Measurements from ENCODE around the gene SP140.

Gene SP140

DNA sequence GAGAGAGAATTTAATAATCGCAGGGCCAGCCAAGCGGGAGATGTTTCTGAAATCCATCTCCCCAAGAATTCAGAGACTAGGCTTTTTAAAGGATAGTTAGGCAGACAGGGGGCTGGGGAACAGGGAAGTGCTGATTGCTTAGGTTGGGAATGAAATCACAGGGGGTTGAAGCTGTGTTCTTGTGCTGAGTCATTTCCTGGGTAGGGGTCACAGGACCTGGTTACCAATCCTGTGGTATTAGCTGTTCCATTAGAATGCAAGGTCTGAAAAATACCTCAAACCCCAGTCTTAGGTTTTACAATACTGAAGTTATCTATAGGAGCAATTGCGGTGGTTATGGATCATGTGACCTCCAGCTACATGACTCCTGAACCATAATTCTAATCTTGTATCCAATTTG lies 4.6 kb downstream of the SP140 start:
- Histone ChIP-seq H3K9me3 (ENCODE audit: low read length) (no peaks in the 10 kb centered on the region), H3K27me3 (ENCODE audit: control insufficient read depth in 1 of 2, insufficient read depth in 2 of 2, low read length in 2 of 2) (no peaks in the 10 kb centered on the region), H3K9ac (ENCODE audit: low read length) (no peak overlapping the region), H3K4me3 (ENCODE audit: low read depth in 1 of 2, low read length in 2 of 2) (no peak overlapping the region), H3K36me3 (ENCODE audit: insufficient read depth, low read length) (no peaks in the 10 kb centered on the region), H3K4me1 (ENCODE audit: insufficient read depth, low read length) (no peaks in the 10 kb centered on the region), H3K27ac (ENCODE audit: low read depth, low read length) (no peak overlapping the region)

DNA sequence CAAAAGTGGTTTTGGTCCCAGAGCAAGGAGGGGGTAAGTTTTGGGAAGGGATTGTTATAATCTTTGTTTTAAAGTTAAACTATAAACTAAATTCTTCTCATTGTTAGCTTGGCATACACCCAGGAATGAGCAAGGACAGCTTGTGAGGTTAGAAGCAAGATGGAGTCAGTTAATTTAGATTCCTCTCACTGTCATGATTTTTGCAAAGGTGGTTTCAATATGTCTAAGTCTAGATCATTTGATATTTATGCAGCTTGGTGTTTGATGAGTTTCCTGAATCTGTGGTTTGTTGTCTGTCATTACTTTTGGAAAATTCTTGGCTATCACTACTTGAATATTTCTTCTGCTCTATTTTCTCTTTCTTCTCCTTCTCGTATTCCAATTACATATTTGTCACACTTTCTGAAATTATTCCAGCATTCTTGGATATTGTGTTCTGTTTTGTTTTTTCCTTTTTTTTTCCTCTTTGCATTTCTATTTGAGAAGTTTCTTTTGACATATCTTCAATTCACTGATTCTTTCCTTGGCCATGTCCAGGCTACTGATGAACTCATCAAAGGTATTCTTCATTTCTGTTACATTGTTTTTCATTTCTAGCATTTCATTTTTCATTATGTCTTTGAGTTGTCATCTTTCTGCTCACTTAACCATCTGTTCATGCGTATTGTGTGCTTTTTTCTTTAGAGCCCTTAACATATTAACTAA lies 5.1 kb downstream of the SP140 start:
- Histone ChIP-seq H3K36me3 (ENCODE audit: insufficient read depth, low read length) (no peaks in the 10 kb centered on the region), H3K4me1 (ENCODE audit: insufficient read depth, low read length) (no peaks in the 10 kb centered on the region), H3K9me3 (ENCODE audit: low read length) (no peaks in the 10 kb centered on the region), H3K27me3 (ENCODE audit: control insufficient read depth in 1 of 2, insufficient read depth in 2 of 2, low read length in 2 of 2) (no peaks in the 10 kb centered on the region), H3K4me3 (ENCODE audit: low read depth in 1 of 2, low read length in 2 of 2) (no peak overlapping the region), H3K9ac (ENCODE audit: low read length) (no peak overlapping the region), H3K27ac (ENCODE audit: low read depth, low read length) (no peak overlapping the region)

DNA sequence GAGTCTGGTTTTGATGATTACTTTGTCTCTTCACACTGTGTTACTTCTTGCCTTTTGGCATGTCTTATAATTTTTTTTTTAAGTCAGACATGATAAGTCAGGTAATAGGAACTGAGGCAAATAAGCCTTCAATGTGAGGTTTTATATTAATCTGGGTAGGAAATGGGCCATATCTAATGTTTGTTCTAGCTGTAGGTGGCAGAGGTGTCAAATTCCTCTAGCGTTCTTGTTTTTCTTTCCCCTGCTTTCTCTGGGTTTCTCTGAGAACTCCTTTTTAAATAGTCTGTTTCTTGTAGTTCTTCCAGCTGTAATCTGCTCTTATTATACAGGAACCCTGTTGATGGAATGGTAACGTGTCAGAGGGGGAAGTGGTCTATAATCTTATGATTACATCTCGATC lies 5.7 kb downstream of the SP140 start:
- no peak overlapping the region for H3K4me3 ChIP-seq (ENCODE audit: low read depth in 1 of 2, low read length in 2 of 2)
- H3K36me3 ChIP-seq (ENCODE audit: insufficient read depth, low read length): no peaks in the 10 kb centered on the region
- no peaks in the 10 kb centered on the region for H3K4me1 ChIP-seq (ENCODE audit: insufficient read depth, low read length)
- no peak overlapping the region for H3K27ac ChIP-seq (ENCODE audit: low read depth, low read length)
- H3K9ac ChIP-seq (ENCODE audit: low read length): no peak overlapping the region
- no peaks in the 10 kb centered on the region for H3K27me3 ChIP-seq (ENCODE audit: control insufficient read depth in 1 of 2, insufficient read depth in 2 of 2, low read length in 2 of 2)
- no peaks in the 10 kb centered on the region for H3K9me3 ChIP-seq (ENCODE audit: low read length)

DNA sequence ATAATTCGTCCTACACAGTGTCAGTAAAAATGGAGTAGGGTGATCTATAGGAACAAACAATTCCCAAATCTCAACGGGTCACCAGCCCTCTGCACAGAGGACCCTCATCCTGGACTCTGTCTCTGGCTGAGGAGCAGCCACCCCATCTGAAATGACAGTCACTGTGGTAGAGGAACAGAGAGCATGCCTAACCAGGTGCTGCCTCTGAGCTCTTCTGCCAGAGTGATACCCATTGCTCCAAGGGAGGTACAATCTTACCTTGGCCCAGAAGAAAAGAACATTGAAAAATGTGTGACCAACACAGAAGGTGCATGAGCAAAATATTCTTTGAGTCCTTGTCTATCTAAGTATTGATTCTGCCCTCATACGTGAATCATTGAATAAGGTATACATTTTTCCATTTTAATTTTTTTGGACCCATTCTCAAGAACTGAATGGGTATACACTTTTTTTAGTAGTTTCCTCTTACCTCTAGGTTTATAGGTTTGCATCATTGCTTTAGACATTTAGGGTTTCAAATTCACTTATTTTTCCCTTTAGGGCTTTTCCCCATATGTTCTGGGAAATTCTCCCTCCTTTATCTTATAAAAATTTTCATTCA lies 8.7 kb downstream of the SP140 start:
- H3K36me3 ChIP-seq (ENCODE audit: insufficient read depth, low read length): no peaks in the 10 kb centered on the region
- H3K9me3 ChIP-seq (ENCODE audit: low read length): no peaks in the 10 kb centered on the region
- no peak overlapping the region for H3K9ac ChIP-seq (ENCODE audit: low read length)
- no peaks in the 10 kb centered on the region for H3K27me3 ChIP-seq (ENCODE audit: control insufficient read depth in 1 of 2, insufficient read depth in 2 of 2, low read length in 2 of 2)
- no peaks in the 10 kb centered on the region for H3K4me1 ChIP-seq (ENCODE audit: insufficient read depth, low read length)
- no peak overlapping the region for H3K27ac ChIP-seq (ENCODE audit: low read depth, low read length)
- H3K4me3 ChIP-seq (ENCODE audit: low read depth in 1 of 2, low read length in 2 of 2): no peak overlapping the region

DNA sequence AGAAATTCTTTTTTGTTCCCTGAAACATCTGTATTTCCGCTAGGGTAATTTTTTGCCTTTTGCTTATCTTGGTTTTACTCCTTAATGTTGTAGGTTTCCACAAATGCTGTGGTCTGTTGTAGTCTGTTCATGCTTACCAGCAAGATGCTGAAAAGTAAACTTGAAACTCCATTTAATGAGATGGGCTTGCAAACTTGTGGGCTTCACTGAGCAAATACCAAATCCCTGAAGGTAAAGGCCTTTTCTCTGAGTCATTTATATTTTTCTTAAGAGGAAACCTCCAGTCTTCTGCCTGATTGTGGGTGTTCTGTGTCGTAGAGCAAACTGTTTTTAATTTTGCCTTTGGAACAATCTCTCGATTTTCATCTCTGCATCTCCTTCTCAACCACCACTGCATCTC lies 9.3 kb downstream of the SP140 start:
- H3K9ac ChIP-seq (ENCODE audit: low read length): no peak overlapping the region
- H3K27ac ChIP-seq (ENCODE audit: low read depth, low read length): no peak overlapping the region
- no peaks in the 10 kb centered on the region for H3K36me3 ChIP-seq (ENCODE audit: insufficient read depth, low read length)
- no peaks in the 10 kb centered on the region for H3K9me3 ChIP-seq (ENCODE audit: low read length)
- no peak overlapping the region for H3K4me3 ChIP-seq (ENCODE audit: low read depth in 1 of 2, low read length in 2 of 2)
- no peaks in the 10 kb centered on the region for H3K4me1 ChIP-seq (ENCODE audit: insufficient read depth, low read length)
- H3K27me3 ChIP-seq (ENCODE audit: control insufficient read depth in 1 of 2, insufficient read depth in 2 of 2, low read length in 2 of 2): no peaks in the 10 kb centered on the region

DNA sequence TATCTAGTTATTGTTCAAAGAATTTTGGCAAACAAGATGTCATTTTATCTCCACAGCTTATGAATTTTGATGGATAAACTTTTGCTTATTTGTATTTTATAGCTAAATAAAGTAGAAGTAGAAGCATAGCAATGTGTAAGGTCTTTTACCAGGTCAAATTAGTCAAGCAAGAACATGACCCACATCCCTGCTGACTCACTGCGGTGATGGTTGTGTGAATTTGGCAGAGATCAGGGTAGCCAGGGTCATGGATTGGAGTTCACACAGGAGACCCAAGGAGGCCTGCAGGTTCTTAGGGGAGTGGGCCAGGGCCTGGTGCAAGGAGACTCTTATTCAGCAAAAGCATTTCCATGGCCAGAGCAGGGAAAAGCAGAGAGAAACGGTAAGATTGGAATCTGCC lies 18.7 kb downstream of the SP140 start:
- Histone ChIP-seq H3K27me3 (ENCODE audit: control insufficient read depth in 1 of 2, insufficient read depth in 2 of 2, low read length in 2 of 2) (no peaks in the 10 kb centered on the region), H3K36me3 (ENCODE audit: insufficient read depth, low read length) (no peaks in the 10 kb centered on the region), H3K27ac (ENCODE audit: low read depth, low read length) (no peak overlapping the region), H3K4me1 (ENCODE audit: insufficient read depth, low read length) (no peaks in the 10 kb centered on the region), H3K9ac (ENCODE audit: low read length) (no peak overlapping the region), H3K9me3 (ENCODE audit: low read length) (no peaks in the 10 kb centered on the region), H3K4me3 (ENCODE audit: low read depth in 1 of 2, low read length in 2 of 2) (no peak overlapping the region)

DNA sequence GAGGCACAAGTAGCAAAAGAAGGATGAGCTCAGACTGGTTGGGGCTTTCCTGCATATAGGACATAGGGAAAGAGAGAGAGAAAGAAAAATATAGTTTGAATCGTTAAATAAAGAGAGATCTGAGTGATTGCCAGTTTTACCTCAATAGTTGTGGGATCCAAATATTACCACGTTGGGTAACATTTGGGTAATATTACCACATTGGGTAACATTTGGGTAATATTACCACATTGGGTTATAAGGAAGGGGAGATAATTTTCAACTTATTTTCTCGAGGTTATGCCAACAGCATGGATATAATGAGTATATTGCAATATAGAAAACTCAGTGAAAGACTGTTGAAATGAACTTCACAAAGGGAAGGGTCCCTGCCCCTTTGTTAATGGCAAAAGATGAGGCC lies 20.7 kb downstream of the SP140 start:
- Histone ChIP-seq H3K27me3 (ENCODE audit: control insufficient read depth in 1 of 2, insufficient read depth in 2 of 2, low read length in 2 of 2) (no peaks in the 10 kb centered on the region), H3K9ac (ENCODE audit: low read length) (no peak overlapping the region), H3K4me3 (ENCODE audit: low read depth in 1 of 2, low read length in 2 of 2) (no peak overlapping the region), H3K4me1 (ENCODE audit: insufficient read depth, low read length) (no peaks in the 10 kb centered on the region), H3K36me3 (ENCODE audit: insufficient read depth, low read length) (no peaks in the 10 kb centered on the region), H3K27ac (ENCODE audit: low read depth, low read length) (no peak overlapping the region), H3K9me3 (ENCODE audit: low read length) (no peaks in the 10 kb centered on the region)

DNA sequence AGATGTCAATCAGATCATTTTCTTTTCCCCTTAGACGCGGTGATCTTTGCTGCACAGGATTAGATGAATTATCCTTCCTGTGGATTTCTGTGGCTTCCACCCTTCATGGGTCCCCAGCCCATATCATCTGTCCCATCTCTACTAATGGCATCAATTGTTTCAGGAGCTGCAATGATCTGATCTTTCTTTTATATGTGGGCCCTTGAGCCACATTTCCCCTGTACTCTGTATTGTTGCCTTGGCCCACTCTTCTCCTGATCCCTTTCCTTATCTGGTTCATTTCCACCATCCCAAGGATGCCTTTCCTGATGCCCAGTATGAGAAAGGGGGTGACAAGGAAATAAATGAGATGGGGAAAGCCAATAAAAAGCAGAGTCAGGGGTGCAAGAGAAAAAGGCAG lies 24.7 kb downstream of the SP140 start:
- Histone ChIP-seq H3K36me3 (ENCODE audit: insufficient read depth, low read length) (no peaks in the 10 kb centered on the region), H3K27ac (ENCODE audit: low read depth, low read length) (no peak overlapping the region), H3K9ac (ENCODE audit: low read length) (no peak overlapping the region), H3K27me3 (ENCODE audit: control insufficient read depth in 1 of 2, insufficient read depth in 2 of 2, low read length in 2 of 2) (no peaks in the 10 kb centered on the region), H3K9me3 (ENCODE audit: low read length) (no peaks in the 10 kb centered on the region), H3K4me3 (ENCODE audit: low read depth in 1 of 2, low read length in 2 of 2) (no peak overlapping the region), H3K4me1 (ENCODE audit: insufficient read depth, low read length) (no peaks in the 10 kb centered on the region)

DNA sequence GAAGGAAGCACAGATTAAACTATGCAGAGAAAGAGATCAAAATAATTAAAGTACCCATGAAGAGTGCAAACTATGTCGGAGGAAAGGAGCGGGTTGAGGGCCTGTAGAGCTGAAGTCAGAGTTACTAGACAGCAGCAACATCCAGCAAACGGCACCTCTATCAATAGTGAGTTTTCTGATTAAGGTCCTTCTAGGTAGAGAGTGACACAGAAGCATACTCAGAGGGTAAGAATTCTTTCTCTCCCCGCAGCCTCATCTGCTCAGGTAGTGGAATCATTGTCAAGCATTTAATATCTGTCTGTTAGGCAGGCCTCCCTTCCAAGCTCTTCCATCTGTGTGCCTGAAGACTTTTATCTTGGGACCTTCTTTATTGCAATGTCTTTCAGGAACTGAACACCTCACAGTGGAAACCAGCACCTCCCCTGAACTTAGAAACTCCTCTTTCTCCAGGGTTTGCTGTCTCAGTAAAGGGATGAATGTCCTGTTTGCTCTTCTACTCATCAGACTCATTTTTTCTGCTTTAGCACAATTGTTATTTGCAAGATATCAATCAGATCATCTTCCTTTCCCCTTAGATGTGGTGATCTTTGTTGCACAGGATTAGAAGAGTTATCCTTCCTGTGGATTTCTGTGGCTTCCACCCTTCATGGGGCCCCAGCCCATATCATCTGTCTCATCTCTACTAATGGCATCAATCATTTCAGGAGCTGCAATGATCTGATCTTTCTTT lies 28.8 kb downstream of the SP140 start:
- Histone ChIP-seq H3K4me3 (ENCODE audit: low read depth in 1 of 2, low read length in 2 of 2) (no peak overlapping the region), H3K9me3 (ENCODE audit: low read length) (no peaks in the 10 kb centered on the region), H3K27me3 (ENCODE audit: control insufficient read depth in 1 of 2, insufficient read depth in 2 of 2, low read length in 2 of 2) (no peaks in the 10 kb centered on the region), H3K27ac (ENCODE audit: low read depth, low read length) (no peak overlapping the region), H3K9ac (ENCODE audit: low read length) (no peak overlapping the region), H3K36me3 (ENCODE audit: insufficient read depth, low read length) (no peaks in the 10 kb centered on the region), H3K4me1 (ENCODE audit: insufficient read depth, low read length) (no peaks in the 10 kb centered on the region)

DNA sequence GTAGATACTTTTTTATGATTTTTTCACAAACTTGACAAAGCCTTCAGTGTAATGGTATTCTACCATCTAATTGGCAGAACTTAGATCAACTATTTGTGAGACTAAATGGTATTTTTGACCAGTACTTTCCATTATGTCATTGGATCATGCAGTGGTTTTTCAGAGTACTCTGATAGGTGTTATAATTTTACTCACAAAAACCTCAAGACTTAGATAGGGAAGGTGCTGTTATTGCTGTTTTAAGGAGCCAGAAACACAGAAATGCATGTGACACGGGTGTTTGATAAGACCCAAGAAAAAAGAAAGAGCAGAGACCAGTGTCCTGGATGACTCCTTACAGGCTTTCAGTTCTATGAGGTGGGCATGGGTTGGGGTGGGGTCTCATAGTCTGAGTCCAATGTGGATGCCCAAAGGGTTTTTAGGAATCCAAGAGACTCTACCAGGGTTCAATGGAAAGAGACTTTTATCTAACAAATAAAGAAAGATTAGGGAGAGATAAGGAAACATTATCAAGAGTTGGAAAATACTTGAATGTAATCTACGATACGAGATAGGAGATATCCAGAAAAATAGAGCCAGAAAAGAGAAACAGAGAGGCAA lies 31.3 kb downstream of the SP140 start:
- H3K27me3 ChIP-seq (ENCODE audit: control insufficient read depth in 1 of 2, insufficient read depth in 2 of 2, low read length in 2 of 2): no peaks in the 10 kb centered on the region
- no peak overlapping the region for H3K9ac ChIP-seq (ENCODE audit: low read length)
- H3K4me1 ChIP-seq (ENCODE audit: insufficient read depth, low read length): no peaks in the 10 kb centered on the region
- H3K9me3 ChIP-seq (ENCODE audit: low read length): no peaks in the 10 kb centered on the region
- no peak overlapping the region for H3K27ac ChIP-seq (ENCODE audit: low read depth, low read length)
- H3K36me3 ChIP-seq (ENCODE audit: insufficient read depth, low read length): no peaks in the 10 kb centered on the region
- no peak overlapping the region for H3K4me3 ChIP-seq (ENCODE audit: low read depth in 1 of 2, low read length in 2 of 2)

DNA sequence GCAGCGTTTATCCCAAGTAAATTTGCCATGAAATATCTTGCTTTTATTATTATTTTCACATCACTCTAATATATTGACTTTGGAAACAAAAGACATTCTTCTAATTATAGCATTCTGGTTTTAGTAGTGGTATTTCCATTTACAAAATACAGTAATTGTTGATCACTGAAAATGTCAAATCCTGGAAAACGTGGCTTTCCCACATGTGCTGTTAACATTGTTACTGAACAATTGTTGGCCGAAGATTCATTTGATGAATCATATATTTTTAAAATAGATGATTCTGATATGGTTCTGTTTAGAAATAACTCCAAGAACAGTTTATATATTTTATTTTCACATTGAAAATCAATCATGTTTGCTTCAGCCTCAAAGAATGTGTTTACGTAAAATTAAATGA lies 32.9 kb downstream of the SP140 start:
- Histone ChIP-seq H3K9ac (ENCODE audit: low read length) (no peak overlapping the region), H3K27ac (ENCODE audit: low read depth, low read length) (no peak overlapping the region), H3K4me3 (ENCODE audit: low read depth in 1 of 2, low read length in 2 of 2) (no peak overlapping the region), H3K4me1 (ENCODE audit: insufficient read depth, low read length) (no peaks in the 10 kb centered on the region), H3K36me3 (ENCODE audit: insufficient read depth, low read length) (no peaks in the 10 kb centered on the region), H3K27me3 (ENCODE audit: control insufficient read depth in 1 of 2, insufficient read depth in 2 of 2, low read length in 2 of 2) (no peaks in the 10 kb centered on the region), H3K9me3 (ENCODE audit: low read length) (no peaks in the 10 kb centered on the region)

Data from muscle layer of colon (tissue), 2 donors.